Measurements from ENCODE around the gene LRMDA. TPM values are rescaled to one million over a fixed set of nuclear protein-coding genes. Genes with fewer than 3 reads are reported as not detected.

Gene LRMDA
- total and polyA plus RNA-seq, 2 of the 13 experiments (the other 11 are each of a cell fraction or from before 2014, with no cell fraction given), result 13.4 to 22.0 TPM

GRCh38 chr10:76265441-76266113, 834.2 kb downstream of the LRMDA start:
- ATAC-seq (no peak), FAIRE-seq (no peak), DNase-seq (ENCODE audit: low spot score) (no peak)
- no peaks in the 10 kb centered on the region for H3K79me2 ChIP-seq (ENCODE audit: insufficient read depth, low read length)
- no peak overlapping the region for H3K9ac ChIP-seq (ENCODE audit: insufficient read depth, low read depth, low read length)
- no peak overlapping the region for H2AFZ ChIP-seq (ENCODE audit: low read length)
- H3K4me1 ChIP-seq (ENCODE audit: insufficient read depth, low read length), result no peaks in the 10 kb centered on the region
- peaks cover 3% of the 10 kb centered on the region; the same call in 1 of the 2 replicates for H3K9me3 ChIP-seq (ENCODE audit: low read length)
- BruUV-seq (replicated peaks), result no TSS peak
- no peak overlapping the region for H3K27ac ChIP-seq (ENCODE audit: extremely low read length, insufficient read depth, low read length)
- WGBS (ENCODE audit: low lambda C conversion rate), result 57% methylated on average over 3 of the region's 4 CpGs
- H3K4me3 ChIP-seq (replicated peaks in 1 of 3; ENCODE audit: insufficient read depth in 1 of 3, low read depth in 2 of 3, low read length in 3 of 3), result no peak overlapping the region
- H4K20me1 ChIP-seq (ENCODE audit: insufficient read depth, low read length), result no peaks in the 10 kb centered on the region
- no peak overlapping the region for H3K4me2 ChIP-seq (ENCODE audit: low read depth, low read length)
- H3K36me3 ChIP-seq (replicated peaks in 1 of 2; ENCODE audit: control insufficient read depth in 1 of 2, insufficient read depth in 2 of 2, low read length in 2 of 2), result no peaks in the 10 kb centered on the region
- POLR2A ChIA-PET, result no interaction called here
- H3K27me3 ChIP-seq (ENCODE audit: control insufficient read depth in 1 of 2, insufficient read depth in 2 of 2, low read length in 2 of 2), result no peaks in the 10 kb centered on the region
- CTCF ChIA-PET (ENCODE audit: low intra/inter-chr PET ratio, low total read pairs), result no interaction called here
- intact Hi-C loops (cut with micrococcal nuclease; ENCODE audit: unreplicated experiment), result no loop called here
- TF ChIP-seq HNF4A (CRISPR knock-in tag; IDR thresholded peaks at IDR 0.05) (no peak), MXD4 (CRISPR knock-in tag; IDR thresholded peaks at IDR 0.05) (no peak), ZNF790 (CRISPR knock-in tag; IDR thresholded peaks at IDR 0.05; ENCODE audit: borderline replicate concordance) (no peak), ZFYVE20 (CRISPR knock-in tag; IDR thresholded peaks at IDR 0.05; ENCODE audit: borderline replicate concordance, low read depth) (no peak), CHD4 (IDR thresholded peaks at IDR 0.05; ENCODE audit: borderline replicate concordance, low read length) (no peak), PAX8 (CRISPR knock-in tag; IDR thresholded peaks at IDR 0.05; ENCODE audit: borderline replicate concordance) (no peak), NR0B2 (CRISPR knock-in tag; IDR thresholded peaks at IDR 0.05) (no peak), RFX5 (IDR thresholded peaks at IDR 0.05; ENCODE audit: low read depth, low read length) (no peak), PRDM15 (CRISPR knock-in tag; IDR thresholded peaks at IDR 0.05) (no peak), HOXA9 (CRISPR knock-in tag; IDR thresholded peaks at IDR 0.05; ENCODE audit: borderline replicate concordance) (no peak), CHD2 (IDR thresholded peaks at IDR 0.05; ENCODE audit: low read depth, low read length) (no peak)
- in situ Hi-C loops (cut with HindIII; ENCODE audit: extremely low pct_ligation_motif_present, low pct_unique_long_range_greater_than_20kb), result no loop called here

Data from HepG2 (cell line).